HepG2 (cell line): ENCODE measurements around the gene FGF14.

Source experiments
- SP1 ChIP-seq, 2 experiments: fragments of 450-650 bp in 1 of 2; sonication (generic) in 1 of 2; formaldehyde crosslinking in 1 of 2; IDR thresholded peaks; 2 replicates each; pipeline versions ENCODE4 v1.4.0 to v1.6.1; 2016 to 2020; ENCODE audit warnings: missing genetic modification reagents in 1 of 2
- ZNF274 ChIP-seq: sonication (generic); formaldehyde crosslinking; IDR thresholded peaks from 2 replicates; pipeline ENCODE4 v1.5.1; 2020; ENCODE audit warnings: mild to moderate bottlenecking, missing genetic modification reagents
- TF ChIP-seq, protein P1 (sequence below): sonication (generic); formaldehyde crosslinking; IDR thresholded peaks from 2 replicates; pipeline ENCODE4 v1.5.0; 2020; ENCODE audit warnings: mild to moderate bottlenecking, missing genetic modification reagents, moderate library complexity

DNA sequence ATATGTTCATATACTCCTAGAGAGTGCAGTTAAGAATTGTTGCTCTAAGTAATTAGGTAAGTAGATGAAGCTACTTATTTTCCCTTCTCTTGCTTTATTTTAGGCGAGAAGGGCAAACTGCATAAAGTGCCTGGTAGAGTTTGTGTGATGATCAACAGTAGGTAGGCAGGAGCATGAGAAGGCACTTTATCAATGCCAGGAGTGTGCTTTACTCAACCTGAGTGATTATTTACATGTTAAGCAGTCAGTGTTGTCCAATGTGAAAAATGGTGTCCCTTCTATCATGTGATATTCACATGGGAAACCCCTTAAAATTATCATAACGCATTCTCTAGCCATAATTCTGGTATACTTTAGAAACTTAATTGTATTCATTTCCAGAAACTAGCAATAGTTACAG lies 655.3 kb downstream of the FGF14 start:
- no peak for TF ChIP-seq ZNF274
- TF ChIP-seq SP1 (IDR thresholded peaks at IDR 0.05) = no peak
- no peak for TF ChIP-seq SP1 (CRISPR knock-in tag; IDR thresholded peaks at IDR 0.05)
- TF ChIP-seq, protein P1, sequence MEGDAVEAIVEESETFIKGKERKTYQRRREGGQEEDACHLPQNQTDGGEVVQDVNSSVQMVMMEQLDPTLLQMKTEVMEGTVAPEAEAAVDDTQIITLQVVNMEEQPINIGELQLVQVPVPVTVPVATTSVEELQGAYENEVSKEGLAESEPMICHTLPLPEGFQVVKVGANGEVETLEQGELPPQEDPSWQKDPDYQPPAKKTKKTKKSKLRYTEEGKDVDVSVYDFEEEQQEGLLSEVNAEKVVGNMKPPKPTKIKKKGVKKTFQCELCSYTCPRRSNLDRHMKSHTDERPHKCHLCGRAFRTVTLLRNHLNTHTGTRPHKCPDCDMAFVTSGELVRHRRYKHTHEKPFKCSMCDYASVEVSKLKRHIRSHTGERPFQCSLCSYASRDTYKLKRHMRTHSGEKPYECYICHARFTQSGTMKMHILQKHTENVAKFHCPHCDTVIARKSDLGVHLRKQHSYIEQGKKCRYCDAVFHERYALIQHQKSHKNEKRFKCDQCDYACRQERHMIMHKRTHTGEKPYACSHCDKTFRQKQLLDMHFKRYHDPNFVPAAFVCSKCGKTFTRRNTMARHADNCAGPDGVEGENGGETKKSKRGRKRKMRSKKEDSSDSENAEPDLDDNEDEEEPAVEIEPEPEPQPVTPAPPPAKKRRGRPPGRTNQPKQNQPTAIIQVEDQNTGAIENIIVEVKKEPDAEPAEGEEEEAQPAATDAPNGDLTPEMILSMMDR (CRISPR knock-in tag) = no peak
